CD4-positive, alpha-beta T cell treated with Interleukin-2 at 100 ng/mL for 4 hours (primary cell): ENCODE data around the gene PFDN2.
A peak's percentile ranks its signal among the peaks of the same experiment; 100 is the strongest.

ENCODE experiments used
- DNase-seq: peaks from one replicate; pipeline ENCODE4 v3.0.0-alpha.2; 2020; ENCODE audit warnings: low spot score

Gene PFDN2

GRCh38 chr1:161117759-161118581, at the start of gene PFDN2, which contains the start of gene NIT1:
Gene PFDN2 (minus strand): TSS chr1:161118037. CDS start chr1:161118026, 11 bp downstream.
Gene NIT1 (plus strand): TSS chr1:161118105. CDS start chr1:161118177, 72 bp downstream.
- peak; percentile 76 for DNase-seq

- no peak for DNase-seq
These were observed 49.1 kb upstream of the PFDN2 start for GRCh38 chr1:161166669-161167548.

DNA sequence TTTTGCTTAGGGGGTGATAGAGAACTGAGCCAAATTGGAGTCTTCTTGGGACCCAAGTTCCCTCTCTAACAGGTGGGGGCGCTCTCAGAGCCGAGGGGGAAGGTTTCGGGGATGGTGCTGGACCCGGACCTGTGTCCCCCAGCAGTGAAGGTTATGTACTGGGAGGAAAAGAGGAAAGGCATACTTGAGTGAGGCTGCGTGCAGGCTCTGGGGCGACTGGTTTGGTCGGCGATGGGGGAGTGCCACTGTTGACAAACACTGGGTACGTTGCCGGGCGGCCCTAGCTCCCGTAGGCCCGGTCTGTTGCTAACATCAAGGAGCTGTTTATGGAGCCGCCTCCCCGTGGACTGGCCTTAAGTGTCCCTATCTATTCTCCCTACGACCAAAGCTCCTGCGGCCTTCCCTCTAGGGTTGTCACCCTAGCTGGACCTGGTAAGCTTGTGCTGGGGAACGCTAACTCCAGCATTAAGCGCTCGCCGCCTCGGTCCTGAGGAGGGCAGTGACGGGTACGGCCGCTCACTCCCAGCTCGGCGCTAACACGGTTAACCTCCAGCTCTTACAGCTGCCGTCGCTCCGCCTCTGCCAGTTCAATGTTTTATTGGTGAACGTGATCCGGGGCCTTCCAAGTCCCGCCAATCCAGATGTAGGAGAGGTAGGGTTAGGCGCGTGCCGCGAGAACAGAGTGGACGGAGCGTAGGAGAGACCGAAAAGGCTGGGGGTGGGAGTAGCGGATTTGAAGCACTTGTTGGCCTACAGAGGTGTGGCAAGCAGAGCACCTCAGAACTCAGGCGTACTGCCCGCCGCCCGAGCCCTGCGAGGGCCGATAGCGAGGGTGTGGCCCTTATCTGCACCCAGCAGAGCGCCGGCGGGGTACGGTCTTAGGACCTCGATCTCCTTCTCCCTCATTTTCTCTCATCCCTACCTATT, 48.2 kb upstream of the PFDN2 start, which contains the start of gene PPOX:
Gene PPOX (plus strand): TSS at position 685 of the 927 bp plus-strand sequence. CDS start 422 bp downstream, outside the sequence.
- peak; percentile 97 for DNase-seq

- DNase-seq, result no peak
These were observed 47.2 kb upstream of the PFDN2 start for GRCh38 chr1:161164901-161165610.

- no peak for DNase-seq
These were observed 46.0 kb upstream of the PFDN2 start for GRCh38 chr1:161163793-161164192.

GRCh38 chr1:161162806-161163205, 45.0 kb upstream of the PFDN2 start:
- DNase-seq, result no peak

- DNase-seq, result no peak
These were observed 44.2 kb upstream of the PFDN2 start for GRCh38 chr1:161162052-161162451.

DNA sequence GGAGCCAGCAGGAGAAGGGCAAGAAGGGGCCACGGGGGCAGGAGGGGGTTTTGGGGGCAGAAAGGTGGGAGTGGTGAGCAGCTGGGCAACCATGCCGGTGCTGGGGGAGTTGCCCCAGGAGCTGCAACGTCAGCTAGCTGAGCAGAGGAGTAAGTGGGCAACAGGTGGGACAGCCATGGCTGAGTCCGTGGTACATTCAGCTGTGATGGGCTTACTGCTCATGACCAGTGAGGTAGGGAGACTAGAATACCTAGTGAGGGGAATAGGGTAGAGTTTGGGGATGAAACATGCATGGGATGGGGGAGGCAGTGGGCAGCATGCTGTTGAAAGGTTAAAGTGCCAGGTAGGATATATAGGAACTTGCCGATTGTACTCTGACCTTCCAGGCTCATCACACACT, 43.8 kb upstream of the PFDN2 start:
- DNase-seq, result no peak

DNA sequence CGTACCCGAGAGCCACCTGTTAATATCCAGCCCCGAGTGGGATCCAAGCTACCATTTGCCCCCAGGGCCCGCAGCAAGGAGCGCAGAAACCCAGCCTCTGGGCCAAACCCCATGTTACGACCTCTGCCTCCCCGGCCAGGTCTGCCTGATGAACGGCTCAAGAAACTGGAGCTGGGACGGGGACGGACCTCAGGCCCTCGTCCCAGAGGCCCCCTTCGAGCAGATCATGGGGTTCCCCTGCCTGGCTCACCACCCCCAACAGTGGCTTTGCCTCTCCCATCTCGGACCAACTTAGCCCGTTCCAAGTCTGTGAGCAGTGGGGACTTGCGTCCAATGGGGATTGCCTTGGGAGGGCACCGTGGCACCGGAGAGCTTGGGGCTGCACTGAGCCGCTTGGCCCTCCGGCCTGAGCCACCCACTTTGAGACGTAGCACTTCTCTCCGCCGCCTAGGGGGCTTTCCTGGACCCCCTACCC, 42.9 kb upstream of the PFDN2 start:
- DNase-seq, result no peak

DNA sequence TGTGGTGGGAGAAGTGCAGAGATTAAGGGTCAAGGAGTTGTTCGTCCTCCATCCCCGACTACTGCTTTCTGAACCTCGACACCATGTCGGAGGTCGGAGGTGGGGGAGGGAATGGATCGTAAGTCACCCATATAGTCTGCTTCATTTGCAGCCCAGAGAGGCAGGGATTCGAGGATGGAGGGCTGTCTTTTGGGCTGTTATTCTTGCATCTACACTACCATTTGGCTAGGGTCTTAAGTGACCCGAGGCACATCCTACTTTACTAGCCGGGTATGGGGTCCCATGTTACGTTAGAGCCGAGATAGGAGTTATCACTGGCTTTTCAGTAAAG, 42.0 kb upstream of the PFDN2 start:
- no peak for DNase-seq

- DNase-seq, result peak; percentile 94
These were observed 41.5 kb upstream of the PFDN2 start, which contains the start of gene USP21 for GRCh38 chr1:161159087-161159912. Gene USP21 (plus strand): TSS chr1:161159500. CDS start chr1:161160641, 1,141 bp downstream.

GRCh38 chr1:161158316-161159010, 40.6 kb upstream of the PFDN2 start:
- DNase-seq, result no peak

DNA sequence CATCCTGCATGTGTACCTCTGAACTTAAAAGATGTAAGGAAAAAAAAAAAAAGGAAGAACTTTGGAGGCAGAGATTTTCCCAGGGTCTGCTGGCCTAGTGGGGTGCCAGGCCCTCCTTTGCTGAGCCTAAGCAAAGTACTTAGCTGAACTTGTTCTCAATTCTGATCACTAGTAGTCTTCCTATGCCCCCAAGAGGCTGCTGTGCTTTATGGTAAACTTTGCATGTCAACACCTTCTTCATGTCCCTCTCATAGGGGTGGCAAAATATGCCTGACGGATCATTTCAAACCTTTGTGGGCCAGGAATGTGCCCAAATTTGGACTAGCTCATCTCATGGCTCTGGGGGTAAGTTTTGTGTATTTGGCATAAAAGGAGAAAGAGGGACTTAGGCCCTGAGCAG, 40.0 kb upstream of the PFDN2 start:
- DNase-seq, result no peak

GRCh38 chr1:161153682-161154337, 36.0 kb upstream of the PFDN2 start, which contains the start of gene UFC1:
Gene UFC1 (plus strand): TSS chr1:161153978. CDS start chr1:161153998, 20 bp downstream.
- DNase-seq, result peak; percentile 93

- no peak for DNase-seq
These were observed 35.3 kb upstream of the PFDN2 start for GRCh38 chr1:161153176-161153575.

DNA sequence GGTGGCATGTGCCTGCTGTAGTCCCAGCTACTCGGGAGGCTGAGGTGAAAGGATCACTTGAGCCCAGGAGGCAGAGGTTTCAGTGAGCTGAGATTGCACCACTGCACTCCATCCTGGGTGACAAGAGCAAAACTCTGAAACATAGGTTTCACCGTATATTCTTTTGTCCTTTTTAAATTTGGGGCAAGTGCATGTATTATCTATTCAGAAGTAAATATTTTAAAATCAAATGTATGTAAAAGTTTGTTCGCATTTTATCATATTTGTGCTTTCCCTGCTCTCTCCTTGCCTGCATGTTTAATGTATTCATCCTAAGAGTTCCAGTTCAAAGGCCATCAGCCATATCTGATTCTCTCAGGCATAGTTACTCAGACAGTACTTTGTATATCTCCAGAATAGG, 28.0 kb upstream of the PFDN2 start:
- no peak for DNase-seq

GRCh38 chr1:161140755-161141400, 23.0 kb upstream of the PFDN2 start:
- DNase-seq, result no peak

DNA sequence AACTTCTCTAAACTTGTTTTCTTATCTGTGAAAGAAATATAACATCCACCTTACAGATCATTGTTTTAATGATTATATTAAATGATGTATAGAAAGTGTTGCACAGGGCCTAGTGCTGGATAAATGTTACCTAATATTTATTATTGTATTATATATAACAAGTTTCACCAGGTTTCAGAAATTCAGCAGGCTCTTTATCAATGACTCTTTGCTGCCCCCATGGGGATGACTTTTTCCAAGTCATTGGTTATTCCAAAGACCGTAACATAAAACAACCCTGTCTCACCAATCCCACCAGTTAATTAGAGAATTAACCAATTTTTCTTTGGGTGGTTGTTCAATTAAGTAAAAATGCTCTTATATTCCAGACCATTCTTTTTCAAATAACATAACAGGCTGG, 21.9 kb upstream of the PFDN2 start:
- DNase-seq, result peak; percentile 71
